ENCODE data around the gene NDUFC1. TPM values are rescaled to one million over a fixed set of nuclear protein-coding genes. Genes with fewer than 3 reads are reported as not detected.

NDUFC1 gene
- total RNA-seq, 4 donors from 2014 or later, result 30.5 to 102 (median 63.5) TPM

DNA sequence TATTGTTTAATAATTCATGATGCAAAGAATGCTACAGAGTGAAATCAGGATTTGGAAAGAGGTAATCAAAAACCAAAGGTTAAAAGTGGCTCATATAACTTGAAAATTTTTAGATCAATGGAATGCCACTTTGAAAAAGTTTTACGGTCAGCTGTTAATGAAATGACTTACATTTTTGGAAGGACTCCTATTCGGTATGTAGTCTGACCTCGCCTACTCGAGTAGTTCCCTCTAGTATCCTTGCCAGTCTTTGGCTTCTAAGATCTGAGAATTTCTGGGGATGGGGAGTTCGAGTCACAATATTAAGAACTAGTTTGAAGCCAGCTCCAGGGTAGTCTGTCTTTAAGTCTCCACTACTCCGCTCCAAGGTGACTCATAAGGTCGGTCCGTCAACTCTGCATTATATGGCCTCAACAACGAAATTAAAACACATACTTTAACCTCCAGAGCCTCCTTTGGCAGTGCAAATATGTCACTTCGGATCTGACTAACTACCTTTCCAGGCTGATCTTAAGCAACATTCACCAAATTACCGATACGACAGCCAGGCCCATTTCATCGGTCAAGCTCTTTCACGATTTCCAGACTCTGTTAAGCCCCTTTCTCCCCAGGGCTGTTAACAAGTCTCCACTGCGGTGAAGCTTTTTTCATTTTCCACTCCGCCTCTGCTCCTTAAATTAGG, 1.7 kb downstream of the NDUFC1 start:
- peaks cover 53 to 59% of the 10 kb centered on the region in 2 donors for H3K4me1 ChIP-seq
- no peaks in the 10 kb centered on the region for H3K36me3 ChIP-seq
- no peaks in the 10 kb centered on the region for H3K9me3 ChIP-seq
- intact Hi-C loops (cut with DNase I; ENCODE audit: low total_unique reads) (loop anchor here (1.0 to 5.0 kb wide), 5 partner anchors 124 to 852 kb away; partner anchors contain the start of genes ELF2, MAML3 and RAB33B), in situ Hi-C loops (cut with MboI; ENCODE audit: low sequenced_read_pairs in 4 of 4) (no loop called here)
- TF ChIP-seq POLR2A (IDR thresholded peaks at IDR 0.05) (no peak), CTCF (IDR thresholded peaks at IDR 0.05 in 4 of 5, conservative IDR thresholded peaks at IDR 0.05 in 1 of 5) (no peak)
- ATAC-seq (peak; percentile 11 to 25), DNase-seq (peak in 1 of 2 donors; percentile 11)
- no peaks in the 10 kb centered on the region for H3K27me3 ChIP-seq
- peak overlapping the region; percentile 71 to 95 (median 86) for H3K4me3 ChIP-seq
- H3K27ac ChIP-seq, result peak overlapping the region; percentile 94 to 98 (median 96)

DNA sequence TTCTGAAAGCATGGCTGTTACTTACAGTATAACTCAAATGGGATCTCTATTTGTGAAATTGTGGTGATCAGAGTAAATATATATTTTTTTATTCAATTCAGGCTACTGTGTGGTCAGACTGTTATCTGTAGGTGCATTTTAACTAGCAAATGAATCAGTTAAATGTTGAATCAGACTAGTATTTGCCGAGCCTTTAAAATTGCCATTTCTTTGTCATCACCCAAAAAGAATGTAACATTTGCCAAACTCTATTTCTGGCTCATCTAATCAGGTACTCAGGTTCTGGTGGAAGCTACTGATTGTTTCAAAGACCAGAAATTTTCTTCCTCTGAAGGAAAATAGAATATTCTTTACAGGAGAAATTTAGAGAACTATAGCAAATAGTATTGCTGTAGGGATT, 2.7 kb downstream of the NDUFC1 start:
- peak overlapping the region; percentile 19 to 93 (median 74) for H3K4me3 ChIP-seq
- no peak for ATAC-seq

GRCh38 chr4:139297001-139297410, 5.3 kb downstream of the NDUFC1 start:
- H3K4me3 ChIP-seq, result no peak overlapping the region
- intact Hi-C loops (cut with DNase I; ENCODE audit: low total_unique reads), result no loop called here
- DNase-seq, result peak; percentile 52 to 74
- in situ Hi-C loops (cut with MboI; ENCODE audit: low sequenced_read_pairs in 4 of 4), result loop anchor here (5.0 to 10.0 kb wide), 10 partner anchors 62 to 270 kb away; no protein-coding TSS in a partner anchor
- peaks cover 0 to 16% of the 10 kb centered on the region in 2 donors for H3K36me3 ChIP-seq
- no peaks in the 10 kb centered on the region for H3K27me3 ChIP-seq
- H3K9me3 ChIP-seq, result no peaks in the 10 kb centered on the region
- peaks cover 35 to 37% of the 10 kb centered on the region in 2 donors for H3K4me1 ChIP-seq
- peak; percentile 63 to 74 for ATAC-seq
- TF ChIP-seq POLR2A (IDR thresholded peaks at IDR 0.05) (no peak), CTCF (IDR thresholded peaks at IDR 0.05 in 4 of 5, conservative IDR thresholded peaks at IDR 0.05 in 1 of 5) (no peak)
- peak overlapping the region; percentile 94 to 98 (median 96) for H3K27ac ChIP-seq

More for the DNA sequence above, 2.7 kb downstream of the NDUFC1 start:
- Histone ChIP-seq H3K27me3 (no peaks in the 10 kb centered on the region), H3K4me1 (peaks cover 49 to 57% of the 10 kb centered on the region in 2 donors), H3K9me3 (no peaks in the 10 kb centered on the region), H3K36me3 (no peaks in the 10 kb centered on the region), H3K27ac (peak overlapping the region; percentile 94 to 98 (median 96))
- intact Hi-C loops (cut with DNase I; ENCODE audit: low total_unique reads) (no loop called here), in situ Hi-C loops (cut with MboI; ENCODE audit: low sequenced_read_pairs in 4 of 4) (loop anchor here (5.0 to 10.0 kb wide), 10 partner anchors 65 to 272 kb away; no protein-coding TSS in a partner anchor)
- TF ChIP-seq POLR2A (IDR thresholded peaks at IDR 0.05) (no peak), CTCF (IDR thresholded peaks at IDR 0.05 in 4 of 5, conservative IDR thresholded peaks at IDR 0.05 in 1 of 5) (no peak)
- no peak for DNase-seq

DNA sequence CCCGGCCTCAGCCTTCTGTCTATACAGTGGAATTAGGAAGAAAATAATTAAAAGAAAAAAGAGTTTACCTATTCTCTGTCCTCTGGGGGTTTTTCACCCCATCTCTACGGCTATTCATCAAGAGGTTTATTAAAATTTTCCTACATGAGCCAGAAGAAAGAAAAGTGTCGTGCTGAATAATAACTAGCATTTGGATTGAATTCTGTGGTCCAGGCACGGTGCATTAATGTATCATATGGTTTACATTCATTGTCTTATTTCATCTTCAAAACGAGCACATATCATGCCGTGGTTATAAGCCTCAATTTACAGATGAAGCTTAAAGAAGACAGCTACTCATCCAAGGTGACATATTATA, 6.4 kb downstream of the NDUFC1 start:
- no peak for DNase-seq
- intact Hi-C loops (cut with DNase I; ENCODE audit: low total_unique reads), result loop anchor here (1.0 to 2.0 kb wide), 3 partner anchors 67 to 266 kb away; no protein-coding TSS in a partner anchor

More for the DNA sequence above, 6.4 kb downstream of the NDUFC1 start:
- in situ Hi-C loops (cut with MboI; ENCODE audit: low sequenced_read_pairs in 4 of 4), result loop anchor here (5.0 to 10.0 kb wide), 10 partner anchors 61 to 269 kb away; no protein-coding TSS in a partner anchor
- peaks cover 35 to 37% of the 10 kb centered on the region in 2 donors for H3K4me1 ChIP-seq
- H3K27ac ChIP-seq, result peak overlapping the region; percentile 94 to 98 (median 96)
- no peaks in the 10 kb centered on the region for H3K9me3 ChIP-seq
- TF ChIP-seq CTCF (IDR thresholded peaks at IDR 0.05 in 4 of 5, conservative IDR thresholded peaks at IDR 0.05 in 1 of 5) (peak in 2 of 5 experiments; percentile 6 to 15), POLR2A (IDR thresholded peaks at IDR 0.05) (no peak)
- ATAC-seq, result no peak
- no peaks in the 10 kb centered on the region for H3K27me3 ChIP-seq
- H3K36me3 ChIP-seq, result peaks cover 0 to 27% of the 10 kb centered on the region in 2 donors
- H3K4me3 ChIP-seq, result peak overlapping the region; percentile 71 to 88 (median 75)
